ENCODE data around the gene ROBO1. TPM values are rescaled to one million over a fixed set of nuclear protein-coding genes. Genes with fewer than 3 reads are reported as not detected.

The ROBO1 gene
- total and polyA plus RNA-seq, 2 of the 13 experiments (the other 11 are each of a cell fraction or from before 2014, with no cell fraction given): 52.2 to 71.0 TPM

GRCh38 chr3:78919021-78919755 lies 848.6 kb downstream of the ROBO1 start (continued):
- TF ChIP-seq KDM5A (IDR thresholded peaks at IDR 0.05; ENCODE audit: borderline replicate concordance, low read length) (no peak), ATRX (CRISPR knock-in tag; IDR thresholded peaks at IDR 0.05; ENCODE audit: borderline replicate concordance) (no peak), E2F5 (CRISPR knock-in tag; conservative IDR thresholded peaks at IDR 0.05) (no peak), GPBP1L1 (CRISPR knock-in tag; IDR thresholded peaks at IDR 0.05) (no peak), FOXO1 (CRISPR knock-in tag; IDR thresholded peaks at IDR 0.05) (no peak; the same call in 1 of the 2 replicates), ATF2 (CRISPR knock-in tag; IDR thresholded peaks at IDR 0.05) (0 out of 2 replicates have a peak, but pooled peaks have one; percentile 30), CBX2 (IDR thresholded peaks at IDR 0.05; ENCODE audit: low read depth, low read length) (no peak), CBX2 (CRISPR knock-in tag; IDR thresholded peaks at IDR 0.05; ENCODE audit: low read depth) (no peak), NR1H2 (CRISPR knock-in tag; IDR thresholded peaks at IDR 0.05; ENCODE audit: borderline replicate concordance, low read depth) (no peak), PAWR (CRISPR knock-in tag; IDR thresholded peaks at IDR 0.05; ENCODE audit: borderline replicate concordance) (no peak), SAFB2 (CRISPR knock-in tag; IDR thresholded peaks at IDR 0.05; ENCODE audit: borderline replicate concordance, low read depth) (no peak), DNMT1 (CRISPR knock-in tag; IDR thresholded peaks at IDR 0.05) (no peak), ZNF503 (CRISPR knock-in tag; IDR thresholded peaks at IDR 0.05) (peak; percentile 10; the same call in 1 of the 2 replicates), ZNF704 (CRISPR knock-in tag; IDR thresholded peaks at IDR 0.05; ENCODE audit: borderline replicate concordance) (no peak), SSRP1 (CRISPR knock-in tag; IDR thresholded peaks at IDR 0.05) (peak; percentile 40; the same call in 1 of the 2 replicates)
